GM19455 (cell line): ENCODE data around the gene PDK4.
"Not testable (repeated sequence)": the region's sequence is repeated elsewhere in the genome, so short reads cannot be mapped to it uniquely, and the experiment has no call there.

Experiments used
- ATAC-seq: cut with Tn5 transposase; IDR thresholded peaks from one replicate; pipeline ENCODE4 v1.9.1; 2021; ENCODE audit not compliant: unreplicated experiment

Gene PDK4

DNA sequence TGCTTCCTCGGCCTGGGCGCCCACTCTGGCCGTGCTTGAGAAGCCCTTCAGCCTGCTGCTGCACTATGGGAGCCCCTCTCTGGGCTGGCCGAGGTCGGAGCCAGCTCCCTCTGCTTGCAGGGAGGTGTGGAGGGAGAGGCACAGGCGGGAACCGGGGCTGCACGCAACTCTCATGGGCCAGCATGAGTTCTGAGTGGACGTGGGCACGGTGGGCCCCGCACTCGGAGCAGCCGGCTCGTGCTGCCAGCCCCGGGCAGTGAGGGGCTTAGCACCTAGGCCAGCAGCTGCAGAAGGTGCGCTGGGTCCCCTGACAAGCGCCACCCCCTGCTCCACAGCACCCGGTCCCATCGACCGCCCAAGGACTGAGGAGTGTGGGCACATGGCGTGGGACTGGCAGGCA, 9.0 kb upstream of the PDK4 start:
- no peak for ATAC-seq

DNA sequence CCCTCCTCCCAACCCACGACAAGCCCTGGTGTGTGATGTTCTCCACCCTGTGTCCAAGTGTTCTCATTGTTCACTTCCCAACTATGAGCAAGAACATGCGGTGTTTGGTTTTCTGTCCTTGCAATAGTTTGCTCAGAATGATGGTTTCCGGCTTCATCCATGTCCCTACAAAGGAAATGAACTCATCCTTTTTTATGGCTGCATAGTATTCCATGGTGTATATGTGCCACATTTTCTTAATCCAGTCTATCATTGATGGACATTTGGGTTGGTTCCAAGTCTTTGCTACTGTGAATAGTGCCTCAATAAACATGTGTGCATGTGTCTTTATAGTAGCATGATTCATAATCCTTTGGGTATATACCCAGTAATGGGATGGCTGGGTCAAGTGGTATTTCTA, 8.5 kb upstream of the PDK4 start:
- ATAC-seq, result not testable (repeated sequence)

DNA sequence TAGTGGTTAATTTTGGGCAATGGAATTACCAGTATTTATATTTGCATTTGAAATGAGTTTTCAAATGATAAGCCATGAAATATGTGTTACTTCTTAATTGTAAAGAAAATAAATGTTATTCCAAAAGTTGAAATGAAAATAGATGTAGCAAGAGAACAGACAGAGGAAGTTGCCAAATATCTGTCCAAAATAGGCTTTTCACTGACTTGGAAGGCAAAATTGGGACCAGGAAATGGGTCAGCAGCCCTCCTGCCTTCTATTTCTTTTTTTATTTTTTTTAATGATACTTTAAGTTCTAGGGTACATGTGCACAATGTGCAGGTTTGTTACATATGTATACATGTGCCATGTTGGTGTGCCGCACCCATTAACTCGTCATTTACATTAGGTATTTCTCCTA, 8.1 kb upstream of the PDK4 start:
- ATAC-seq, result not testable (repeated sequence)

DNA sequence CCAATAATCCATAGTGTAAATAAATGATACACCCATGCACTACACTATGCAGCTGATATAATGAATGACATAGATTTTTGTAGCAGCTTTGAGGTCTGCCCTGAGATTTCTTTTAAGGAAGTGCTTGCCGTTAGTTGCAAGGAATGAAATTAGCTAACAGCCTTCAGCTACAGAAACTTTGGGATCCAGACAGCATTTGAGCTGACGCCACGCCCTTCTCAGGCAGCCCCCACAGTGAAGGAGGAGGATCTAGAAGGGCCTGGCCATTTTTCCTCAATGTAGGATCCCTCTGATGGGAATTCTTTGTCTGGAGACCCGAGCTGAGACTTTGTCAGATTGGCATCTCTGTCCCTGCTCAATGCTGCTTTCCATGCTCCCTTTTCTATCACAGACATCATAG, 6.1 kb upstream of the PDK4 start:
- no peak for ATAC-seq

DNA sequence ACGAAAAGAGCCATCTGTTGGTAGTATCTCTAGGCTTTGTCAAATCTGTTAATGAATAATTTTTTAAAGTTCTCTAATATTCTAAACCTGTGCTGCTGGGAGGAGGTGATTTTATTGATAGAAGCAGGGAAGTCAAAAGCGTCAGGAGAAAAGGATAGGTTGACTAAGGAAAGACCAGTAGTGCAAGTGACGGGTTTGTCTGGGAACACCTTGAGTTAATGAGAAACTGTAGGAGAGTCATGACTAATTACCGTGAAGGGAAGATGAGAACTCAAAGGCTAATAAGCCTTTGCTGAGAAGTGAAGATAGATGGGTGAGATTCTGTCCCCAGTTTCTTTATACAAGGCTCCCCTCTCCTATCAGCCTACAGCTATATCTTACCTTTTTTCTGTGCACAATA, 5.0 kb upstream of the PDK4 start:
- no peak for ATAC-seq

DNA sequence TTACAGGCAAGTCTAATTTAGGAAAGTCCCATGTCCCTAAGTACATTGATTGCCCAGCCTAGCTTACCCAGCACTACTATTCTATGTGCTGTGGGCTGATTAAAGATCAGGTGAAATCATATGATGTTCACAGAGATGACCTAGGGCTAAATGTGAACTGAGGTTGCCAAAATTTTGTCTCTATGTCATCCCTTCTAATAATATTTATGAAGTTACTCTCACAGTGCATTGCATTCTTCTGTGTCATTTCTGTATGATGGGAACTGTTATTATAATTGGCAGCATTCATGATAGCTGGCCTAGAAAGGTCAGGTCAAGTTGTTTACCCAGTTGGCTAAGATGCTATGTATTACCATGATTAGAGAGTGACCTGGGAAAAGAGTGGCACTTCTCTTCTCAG, 2.8 kb upstream of the PDK4 start:
- no peak for ATAC-seq

DNA sequence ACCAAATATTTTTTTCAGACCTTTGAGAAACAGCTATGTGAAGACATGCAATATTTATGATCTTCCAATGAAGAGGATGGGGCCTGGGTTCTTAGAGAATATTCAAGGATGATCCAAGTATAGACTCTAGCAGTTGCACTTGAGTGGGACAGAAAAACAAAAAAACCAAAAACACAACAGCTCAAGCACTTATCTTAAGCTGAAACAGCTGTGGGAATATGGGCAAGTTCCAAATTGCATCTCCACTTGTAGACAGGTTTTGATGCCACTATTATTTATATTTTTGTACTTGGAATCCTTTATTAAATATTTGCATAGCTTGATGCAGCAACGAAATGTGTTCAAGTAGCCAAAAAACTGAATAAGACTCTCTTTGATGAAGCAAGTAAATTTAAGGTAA, 2.2 kb upstream of the PDK4 start:
- no peak for ATAC-seq

DNA sequence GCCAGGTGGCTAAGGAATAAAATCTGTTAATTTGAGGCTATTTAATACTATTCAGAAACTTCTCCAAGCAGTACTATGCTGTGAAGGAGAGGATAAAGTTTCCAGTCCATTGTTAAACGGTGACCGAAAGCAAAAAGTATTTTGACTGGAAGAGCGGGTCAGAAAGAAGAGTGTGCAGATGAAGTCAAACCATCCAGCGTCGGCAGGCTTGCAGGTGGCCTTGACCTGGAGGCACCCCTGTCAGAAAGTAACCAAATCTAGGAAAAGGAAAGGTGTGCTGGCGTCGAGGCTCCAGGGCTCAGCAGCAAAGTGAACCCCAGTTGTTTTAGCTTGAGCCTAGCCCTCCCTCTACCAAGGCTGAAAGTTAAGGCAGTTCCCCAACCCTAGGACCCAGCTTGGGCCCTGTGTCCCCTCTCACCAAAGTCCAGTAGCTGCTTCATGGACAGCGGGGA, 544 bp downstream of the PDK4 start:
- no peak for ATAC-seq

DNA sequence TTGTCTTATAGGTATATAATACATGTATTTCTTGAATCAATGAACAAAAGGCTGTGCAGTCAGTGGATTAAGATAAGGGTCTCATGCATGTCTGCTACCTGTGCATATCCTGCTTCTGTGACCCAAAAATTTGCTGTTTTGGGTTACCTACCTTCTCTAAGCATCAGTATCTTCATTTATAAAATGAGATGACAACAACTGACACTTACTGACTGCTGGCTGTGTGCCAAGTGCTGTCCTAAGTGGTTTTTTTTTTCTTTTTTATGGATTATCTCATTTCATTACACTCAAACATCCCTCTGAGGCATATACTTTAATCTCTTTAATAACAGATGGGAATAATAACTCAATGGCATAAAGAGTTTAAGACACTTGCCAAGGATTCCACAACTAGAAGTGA, 2.1 kb downstream of the PDK4 start:
- no peak for ATAC-seq

DNA sequence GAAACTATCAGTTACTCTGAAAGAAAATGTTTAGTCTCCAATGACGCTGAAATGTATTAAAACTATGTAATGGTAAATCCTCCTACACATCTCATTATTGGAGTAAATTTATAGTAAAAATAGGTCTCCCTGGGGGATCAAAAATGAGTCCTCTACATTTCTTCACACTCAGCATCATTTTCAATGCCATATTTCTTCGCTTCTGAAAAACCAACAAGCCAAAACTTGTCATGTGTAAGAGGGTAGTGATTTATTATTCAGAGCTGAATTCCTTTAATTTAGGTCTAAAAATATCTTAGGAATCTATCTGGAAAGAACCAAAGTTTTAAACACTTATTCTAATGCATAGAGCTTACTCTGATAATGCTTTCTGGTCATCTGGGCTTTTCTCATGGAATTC, 3.0 kb downstream of the PDK4 start:
- ATAC-seq, result no peak

DNA sequence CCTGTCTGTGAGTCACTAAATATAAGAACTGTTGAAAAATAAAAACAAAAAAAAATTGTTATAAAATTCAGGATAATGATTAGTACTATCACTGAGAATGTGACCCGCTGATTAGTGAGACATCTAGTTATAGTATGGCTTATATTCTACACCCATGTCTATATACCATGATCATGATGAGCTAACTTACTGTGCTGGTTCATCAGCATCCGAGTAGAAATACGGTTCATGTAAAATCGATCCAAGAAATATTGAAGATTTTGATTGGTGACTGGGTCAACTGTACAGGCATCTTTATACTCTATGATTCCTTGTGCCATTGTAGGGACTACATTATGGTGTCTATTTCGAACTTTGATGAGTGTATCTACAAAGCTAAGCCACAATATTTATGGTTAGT, 3.7 kb downstream of the PDK4 start:
- no peak for ATAC-seq

DNA sequence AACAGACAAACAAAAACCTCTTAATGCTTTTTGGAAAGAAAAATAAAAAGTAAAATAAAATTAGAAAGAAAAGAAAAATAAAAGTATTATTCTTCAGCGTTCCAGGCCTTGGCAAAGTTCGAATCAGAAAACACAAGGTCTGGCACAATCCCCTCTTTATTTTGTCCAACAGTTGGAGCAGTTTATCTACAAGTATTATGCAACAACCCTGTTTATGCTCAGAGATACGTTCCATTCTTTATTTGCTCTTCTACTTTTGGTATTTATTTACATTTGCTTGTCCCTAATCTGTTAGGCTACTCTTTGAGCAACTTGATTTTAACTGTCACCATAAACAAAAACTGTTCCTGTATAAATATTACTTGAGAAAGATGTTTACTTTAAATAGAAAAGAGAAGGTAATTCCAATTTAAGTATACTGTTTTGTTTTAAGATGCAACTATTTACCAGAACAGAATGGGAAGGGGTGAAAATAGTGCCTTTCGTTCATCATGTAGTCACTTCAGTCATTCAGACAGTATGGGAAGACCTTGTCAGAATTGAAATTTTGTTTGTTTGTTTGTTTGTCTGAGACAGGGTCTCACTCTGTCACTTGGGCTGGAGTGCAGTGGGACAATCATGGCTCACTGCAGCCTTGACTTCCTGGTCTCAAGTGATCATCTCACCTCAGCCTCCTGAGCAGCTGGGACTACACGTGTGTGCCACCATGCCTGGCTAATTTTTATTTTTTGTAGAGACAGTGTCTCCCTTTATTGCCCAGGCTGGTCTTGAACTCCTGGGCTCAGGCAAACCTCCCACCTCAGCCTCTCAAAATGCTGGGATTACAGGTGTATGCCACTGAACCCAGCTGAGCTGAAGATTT, 5.7 kb downstream of the PDK4 start:
- ATAC-seq, result no peak

DNA sequence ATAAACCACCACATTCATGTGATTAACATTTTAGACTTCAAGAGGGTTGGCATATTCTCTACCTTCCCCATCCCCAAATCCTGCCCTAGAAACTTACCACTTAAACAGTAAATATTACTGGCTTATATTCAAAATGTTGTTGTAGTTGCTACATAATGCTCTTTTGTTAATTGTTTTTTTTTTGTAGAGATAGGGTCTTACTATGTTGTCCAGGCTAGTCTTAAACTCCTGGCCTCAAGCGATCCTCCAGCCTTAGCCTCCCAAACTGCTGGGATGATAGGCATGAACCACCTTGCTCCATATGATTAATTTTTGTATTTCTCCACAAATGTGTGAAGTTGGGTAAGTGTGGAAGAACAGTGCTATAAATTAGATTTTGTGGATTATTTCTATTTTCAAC, 6.5 kb downstream of the PDK4 start:
- no peak for ATAC-seq

DNA sequence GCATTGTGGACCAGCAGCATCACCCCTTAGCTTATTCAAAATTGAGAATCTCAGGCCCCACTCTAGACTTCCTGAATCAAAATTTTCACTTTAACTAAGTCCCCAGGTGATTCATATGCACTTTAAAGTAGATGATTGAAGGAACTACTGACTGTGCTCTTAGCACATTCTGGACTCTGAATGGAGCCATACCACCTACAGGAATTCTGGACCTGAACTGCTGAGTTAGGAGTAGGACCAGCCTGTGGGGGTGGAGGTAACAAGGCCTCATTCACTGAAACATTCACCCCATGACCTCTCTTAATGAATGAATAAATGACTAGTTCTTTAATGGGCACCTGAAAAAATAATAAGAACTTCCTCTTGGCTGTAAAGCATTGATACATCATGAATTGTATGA, 7.3 kb downstream of the PDK4 start:
- no peak for ATAC-seq

DNA sequence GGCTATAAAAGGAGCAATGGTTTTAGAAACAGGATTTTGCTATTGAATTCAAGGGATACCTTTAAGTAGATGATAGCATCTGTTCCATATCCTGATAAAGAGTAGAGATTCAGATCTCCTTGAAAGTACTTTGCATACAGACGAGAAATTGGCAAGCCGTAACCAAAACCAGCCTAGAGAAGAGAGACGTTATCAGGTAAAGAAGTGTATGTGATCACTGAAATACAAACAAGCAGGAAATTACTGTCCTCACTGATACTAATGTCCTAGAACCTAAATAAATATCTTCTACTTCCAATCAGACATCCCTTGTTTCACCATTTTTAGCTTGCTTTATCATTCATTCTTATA, 9.4 kb downstream of the PDK4 start:
- ATAC-seq, result no peak

DNA sequence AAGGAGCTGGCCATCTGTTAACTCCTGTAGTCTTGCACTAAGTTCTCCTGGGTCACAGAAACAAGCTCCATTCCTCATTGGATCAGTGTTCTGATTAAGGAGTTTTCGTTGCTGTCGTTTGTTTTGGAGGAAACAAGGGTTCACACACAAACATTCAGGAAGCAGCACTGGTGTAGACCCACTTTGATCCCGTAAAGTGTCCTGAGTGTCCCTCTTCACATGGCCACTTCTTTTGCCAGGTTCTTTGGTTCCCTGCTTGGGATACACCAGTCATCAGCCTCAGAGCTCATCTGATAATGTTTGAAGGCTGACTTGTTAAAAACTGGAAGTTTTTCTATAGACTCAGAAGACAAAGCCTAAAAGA, 10.9 kb downstream of the PDK4 start:
- ATAC-seq, result no peak

DNA sequence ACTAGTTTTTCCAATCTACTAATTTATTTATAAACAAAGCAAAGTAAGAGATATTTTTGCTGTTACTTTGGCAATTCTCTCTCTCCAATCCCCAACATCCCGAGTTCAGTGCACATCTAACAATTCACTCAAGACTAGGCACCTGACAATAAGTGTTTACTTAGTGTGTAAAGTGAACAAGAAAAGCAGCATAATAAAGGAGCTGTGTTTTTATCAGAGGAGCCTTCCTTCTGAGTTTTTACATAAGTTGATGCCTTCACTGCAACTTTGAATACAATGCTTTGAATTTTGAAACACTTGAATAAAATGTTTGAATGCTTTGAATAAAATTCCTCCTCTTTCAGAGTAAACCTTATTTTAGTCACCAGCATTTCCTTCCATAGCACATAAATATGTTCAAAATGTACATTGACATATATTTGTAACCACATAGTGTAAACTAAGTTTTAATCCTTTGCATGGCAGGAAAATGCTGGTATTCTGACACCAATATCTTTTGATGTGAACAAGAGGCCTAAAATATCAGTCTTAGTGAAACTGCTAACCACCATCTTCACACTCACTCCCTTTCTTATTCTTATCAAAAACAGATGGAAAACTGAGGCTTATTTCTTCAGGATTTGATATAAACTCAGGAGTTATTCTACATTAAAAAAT, 11.4 kb downstream of the PDK4 start:
- ATAC-seq, result no peak

DNA sequence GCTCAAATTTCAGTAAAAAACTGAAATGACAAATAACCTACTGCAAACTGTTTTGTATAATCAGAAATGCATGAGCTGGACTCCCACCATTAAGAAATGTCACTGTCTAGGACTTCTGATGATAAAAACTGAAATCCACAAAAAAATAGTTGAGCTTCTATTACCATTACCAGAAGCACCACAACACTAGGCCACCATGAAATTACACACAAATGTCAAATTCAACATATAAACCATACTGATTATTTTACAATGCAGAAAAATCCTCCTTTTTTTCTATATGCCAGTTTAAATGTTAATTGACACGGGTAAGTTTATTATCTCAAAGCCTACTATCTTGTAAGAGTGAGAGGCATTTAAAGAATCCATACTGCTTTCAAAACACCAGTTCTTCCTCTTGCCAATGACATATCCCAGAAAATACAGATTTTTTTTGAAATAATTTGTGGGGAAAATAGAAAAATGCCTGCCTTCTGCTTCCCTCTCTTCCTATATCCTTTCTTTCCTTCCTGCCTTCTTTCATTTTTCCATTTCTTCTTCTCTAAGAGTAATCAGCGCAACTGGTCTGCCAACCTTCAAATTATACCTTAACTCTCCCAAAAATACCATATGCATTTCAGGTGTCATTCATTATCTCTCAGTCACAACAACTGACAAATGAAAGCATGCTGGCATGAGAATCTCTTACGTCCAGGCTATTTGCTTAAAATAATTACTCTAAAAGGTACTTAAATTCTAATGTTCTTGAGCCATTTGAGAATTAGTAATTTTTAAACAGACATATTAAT, 12.3 kb downstream of the PDK4 start:
- no peak for ATAC-seq

DNA sequence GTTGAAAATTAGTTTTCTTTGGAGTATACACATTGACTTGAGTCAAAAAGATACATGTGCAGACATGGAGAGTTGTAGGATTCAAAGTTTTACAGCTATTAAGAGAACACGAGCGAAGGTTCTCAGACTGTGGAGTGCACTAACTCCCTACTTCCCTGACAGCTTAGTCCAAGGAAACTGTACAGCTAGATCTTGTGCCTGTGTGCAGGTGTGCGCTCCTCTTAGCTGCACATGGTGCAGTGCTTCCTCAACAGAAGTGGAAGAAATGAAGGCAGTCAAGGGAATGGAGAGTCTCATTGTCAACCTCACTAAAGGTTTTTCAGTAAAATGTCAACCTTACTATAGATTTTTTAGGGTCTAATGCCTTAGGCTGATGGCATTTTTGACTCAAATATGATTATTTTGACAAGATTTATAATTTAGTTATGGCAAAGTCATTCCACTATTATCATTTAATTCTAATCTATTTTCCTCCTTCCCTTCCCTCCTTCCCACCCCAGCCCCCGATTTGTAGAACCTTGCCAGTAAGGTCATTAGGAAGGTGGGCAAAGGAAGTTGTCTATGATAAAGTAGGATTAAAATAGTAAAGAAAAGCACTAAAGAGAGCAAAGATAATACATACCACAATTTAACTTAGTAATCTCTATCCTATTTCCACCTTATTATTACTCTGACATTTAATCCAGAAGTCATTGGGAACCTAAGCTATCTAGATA, 13.6 kb downstream of the PDK4 start:
- no peak for ATAC-seq

DNA sequence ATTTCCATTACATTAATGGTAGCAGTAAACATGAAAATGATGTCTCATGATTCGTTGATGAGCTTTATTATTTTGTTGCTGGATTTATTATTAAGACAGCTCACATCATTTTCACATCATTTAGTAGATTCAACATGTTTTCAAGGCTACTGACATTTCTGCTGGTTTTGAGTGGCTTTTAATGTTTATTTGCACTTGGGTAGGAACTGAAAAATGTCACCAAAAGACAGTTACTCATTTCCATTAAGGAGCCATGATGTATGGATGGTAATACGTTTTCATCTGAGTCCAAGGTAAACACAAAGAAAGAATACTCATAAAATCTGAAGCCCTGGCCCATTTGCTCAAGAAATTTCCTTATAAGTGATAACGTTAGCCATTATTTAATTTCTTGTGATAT, 14.8 kb downstream of the PDK4 start:
- no peak for ATAC-seq

DNA sequence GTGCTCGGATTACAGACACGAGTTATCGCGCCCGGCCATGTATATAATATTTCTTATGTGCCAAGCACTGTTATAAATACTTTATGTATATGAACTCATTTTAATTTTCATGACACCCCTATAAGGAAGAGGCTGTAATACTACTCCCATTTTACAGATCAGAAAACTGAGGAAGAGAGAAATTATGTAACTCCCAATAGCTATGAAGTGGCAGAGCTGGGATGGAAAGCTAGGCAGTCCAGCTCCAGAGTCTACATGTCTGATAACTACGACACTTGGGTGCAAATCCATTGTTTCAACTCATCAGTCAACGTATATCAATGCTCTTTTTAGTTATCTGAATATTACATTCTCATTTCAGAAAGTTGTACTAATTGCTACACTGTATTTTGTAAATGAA, 17.0 kb downstream of the PDK4 start:
- ATAC-seq, result no peak
